ENCODE measurements around the gene SAMD10.

- no peak for TF ChIP-seq RAD21 (IDR thresholded peaks at IDR 0.05; ENCODE audit: low read depth)
- TF ChIP-seq, protein P1, sequence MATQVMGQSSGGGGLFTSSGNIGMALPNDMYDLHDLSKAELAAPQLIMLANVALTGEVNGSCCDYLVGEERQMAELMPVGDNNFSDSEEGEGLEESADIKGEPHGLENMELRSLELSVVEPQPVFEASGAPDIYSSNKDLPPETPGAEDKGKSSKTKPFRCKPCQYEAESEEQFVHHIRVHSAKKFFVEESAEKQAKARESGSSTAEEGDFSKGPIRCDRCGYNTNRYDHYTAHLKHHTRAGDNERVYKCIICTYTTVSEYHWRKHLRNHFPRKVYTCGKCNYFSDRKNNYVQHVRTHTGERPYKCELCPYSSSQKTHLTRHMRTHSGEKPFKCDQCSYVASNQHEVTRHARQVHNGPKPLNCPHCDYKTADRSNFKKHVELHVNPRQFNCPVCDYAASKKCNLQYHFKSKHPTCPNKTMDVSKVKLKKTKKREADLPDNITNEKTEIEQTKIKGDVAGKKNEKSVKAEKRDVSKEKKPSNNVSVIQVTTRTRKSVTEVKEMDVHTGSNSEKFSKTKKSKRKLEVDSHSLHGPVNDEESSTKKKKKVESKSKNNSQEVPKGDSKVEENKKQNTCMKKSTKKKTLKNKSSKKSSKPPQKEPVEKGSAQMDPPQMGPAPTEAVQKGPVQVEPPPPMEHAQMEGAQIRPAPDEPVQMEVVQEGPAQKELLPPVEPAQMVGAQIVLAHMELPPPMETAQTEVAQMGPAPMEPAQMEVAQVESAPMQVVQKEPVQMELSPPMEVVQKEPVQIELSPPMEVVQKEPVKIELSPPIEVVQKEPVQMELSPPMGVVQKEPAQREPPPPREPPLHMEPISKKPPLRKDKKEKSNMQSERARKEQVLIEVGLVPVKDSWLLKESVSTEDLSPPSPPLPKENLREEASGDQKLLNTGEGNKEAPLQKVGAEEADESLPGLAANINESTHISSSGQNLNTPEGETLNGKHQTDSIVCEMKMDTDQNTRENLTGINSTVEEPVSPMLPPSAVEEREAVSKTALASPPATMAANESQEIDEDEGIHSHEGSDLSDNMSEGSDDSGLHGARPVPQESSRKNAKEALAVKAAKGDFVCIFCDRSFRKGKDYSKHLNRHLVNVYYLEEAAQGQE (IDR thresholded peaks at IDR 0.05; ENCODE audit: low read depth): no peak
- no peak for TF ChIP-seq YY1 (IDR thresholded peaks at IDR 0.05; ENCODE audit: low read depth)
- no peak for TF ChIP-seq EP300 (IDR thresholded peaks at IDR 0.05; ENCODE audit: borderline replicate concordance)
- TF ChIP-seq MAX (IDR thresholded peaks at IDR 0.05): no peak
- no peak for TF ChIP-seq FOXM1 (IDR thresholded peaks at IDR 0.05; ENCODE audit: borderline replicate concordance, low read depth)
- no peak for TF ChIP-seq TCF12 (IDR thresholded peaks at IDR 0.05; ENCODE audit: low read depth)
- TF ChIP-seq CREB1 (IDR thresholded peaks at IDR 0.05; ENCODE audit: low read depth): no peak
- no peak for TF ChIP-seq EGR1 (IDR thresholded peaks at IDR 0.05)
Observed at GRCh38 chr20:64023361-64024140, 44.1 kb upstream of the SAMD10 start.

Data from Ishikawa (cell line).